GM19467 (cell line): Measurements from ENCODE around the gene TPP1.

Experiments
- ATAC-seq: cut with Tn5 transposase; IDR thresholded peaks from one replicate; pipeline ENCODE4 v1.9.1; 2021; ENCODE audit warnings: mild to moderate bottlenecking, moderate library complexity; ENCODE audit not compliant: unreplicated experiment

The TPP1 gene

DNA sequence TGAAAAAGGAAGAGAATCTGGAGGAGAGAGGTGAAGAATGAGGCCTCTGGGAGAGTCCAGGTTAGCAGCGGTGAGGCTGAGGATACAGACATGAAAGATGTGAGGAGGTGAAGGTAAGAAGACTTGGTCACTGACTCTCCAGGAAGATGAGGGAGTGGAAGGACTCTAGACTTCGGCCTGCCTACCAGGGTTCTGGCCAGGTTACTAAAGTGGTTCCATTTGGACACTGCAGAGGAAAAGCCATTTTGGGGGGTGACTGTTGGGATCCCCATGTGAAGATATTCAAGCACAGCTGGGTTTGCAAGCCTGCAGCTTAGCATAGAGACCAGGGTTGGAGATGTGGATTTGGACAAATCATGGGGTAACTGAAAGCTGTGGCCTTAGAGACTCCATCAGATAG, 28.6 kb upstream of the TPP1 start:
- no peak for ATAC-seq

DNA sequence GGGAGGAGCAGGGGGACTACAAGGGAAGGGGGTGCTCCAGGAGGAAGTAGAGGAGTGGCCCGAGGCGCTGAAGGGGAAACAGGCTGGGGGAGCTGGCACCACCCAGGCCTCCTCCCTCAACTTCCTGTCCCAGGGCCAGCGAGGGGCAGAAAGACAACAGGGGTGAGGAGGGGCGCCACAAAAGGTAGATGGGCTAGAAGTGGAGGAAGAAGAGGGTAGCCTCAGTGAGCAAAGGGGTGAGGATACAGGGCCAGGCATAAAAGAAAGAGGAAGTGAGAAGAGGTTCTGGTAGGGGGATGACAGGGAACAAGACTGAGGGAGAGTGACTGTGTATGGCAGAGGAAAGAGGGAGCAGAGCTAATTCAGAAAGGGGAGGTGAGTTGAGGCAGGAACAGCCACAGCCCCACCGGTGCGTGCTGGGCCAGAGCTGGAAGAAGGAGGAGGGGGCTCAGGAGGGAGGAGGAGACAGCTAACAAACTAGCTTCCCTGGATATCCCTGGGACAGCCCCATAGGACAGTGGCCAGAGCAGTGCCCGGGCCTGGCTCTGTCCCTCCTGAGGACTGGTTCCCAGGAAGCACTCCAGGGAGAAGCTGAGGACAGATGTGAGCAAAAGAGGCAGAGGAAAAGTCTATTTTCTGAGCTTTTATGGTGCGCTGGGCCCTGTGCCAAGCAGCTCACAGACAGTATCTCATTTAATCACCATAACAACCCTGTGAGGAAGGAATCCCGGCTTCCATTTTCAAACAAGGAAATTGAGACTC, 27.9 kb upstream of the TPP1 start:
- peak; percentile 90 for ATAC-seq

- no peak for ATAC-seq
Measured at GRCh38 chr11:6646576-6646917, 27.3 kb upstream of the TPP1 start.

DNA sequence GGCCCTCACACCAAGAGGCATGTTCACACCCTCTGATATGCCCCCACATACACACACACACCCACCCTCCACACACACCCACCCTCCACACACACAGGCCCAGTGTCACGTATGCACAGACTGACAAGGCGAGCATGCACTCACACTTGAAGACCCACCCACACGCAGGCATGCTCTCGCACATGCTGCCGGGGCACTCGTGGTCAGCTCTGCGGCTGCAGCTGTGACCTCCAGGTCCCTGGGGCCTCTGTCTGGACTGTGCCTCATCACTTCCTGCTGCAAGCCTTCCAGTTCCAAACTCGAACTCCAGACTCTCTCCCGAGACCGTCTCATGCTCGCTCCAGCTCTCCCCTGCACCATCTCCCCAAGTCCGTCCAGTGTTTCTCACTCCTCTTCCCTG, 26.8 kb upstream of the TPP1 start:
- no peak for ATAC-seq

DNA sequence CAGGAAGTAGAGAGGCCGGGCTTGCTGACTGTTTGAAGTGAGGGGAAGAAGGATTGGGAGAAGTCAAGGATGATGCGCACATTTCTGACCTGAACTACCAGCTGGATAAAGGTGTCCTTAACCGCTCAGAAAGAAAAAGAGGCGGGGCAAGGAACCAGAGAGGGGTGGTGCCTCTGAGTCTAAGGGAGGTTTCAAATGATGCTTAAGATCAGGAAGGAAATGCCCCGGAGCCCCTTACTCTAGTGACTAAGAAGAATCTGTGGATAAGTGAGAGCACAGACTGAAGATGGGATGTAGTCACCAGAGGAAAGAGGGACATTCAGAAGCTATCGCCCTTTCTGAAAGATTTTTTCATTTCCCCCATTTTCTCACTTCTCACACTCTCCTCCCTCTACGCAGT, 23.7 kb upstream of the TPP1 start:
- ATAC-seq = no peak

- no peak for ATAC-seq
Measured at GRCh38 chr11:6640985-6641701, 21.9 kb upstream of the TPP1 start.

- no peak for ATAC-seq
Measured at GRCh38 chr11:6640036-6640984, 21.1 kb upstream of the TPP1 start.

- no peak for ATAC-seq
Measured at GRCh38 chr11:6638429-6638828, 19.2 kb upstream of the TPP1 start.

GRCh38 chr11:6637871-6638270, 18.6 kb upstream of the TPP1 start:
- no peak for ATAC-seq

DNA sequence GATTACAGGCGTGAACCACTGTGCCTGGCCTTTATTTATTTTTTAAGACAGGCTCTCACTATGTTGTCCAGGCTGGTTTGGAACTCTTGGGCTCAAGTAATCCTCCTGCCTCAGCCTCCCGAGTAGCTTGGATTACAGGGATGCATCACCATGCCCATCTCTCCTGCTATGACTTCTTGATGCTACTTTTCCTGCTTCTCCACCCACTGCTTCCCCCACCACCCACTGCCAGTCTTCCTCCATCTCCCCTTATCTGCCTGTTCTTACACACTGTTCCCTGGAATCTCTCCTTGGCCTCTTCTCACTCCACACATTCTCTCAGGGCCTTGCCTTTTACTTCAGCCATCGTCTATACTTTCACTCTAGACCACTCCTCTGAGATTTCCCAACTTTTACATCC, 17.3 kb upstream of the TPP1 start:
- no peak for ATAC-seq

DNA sequence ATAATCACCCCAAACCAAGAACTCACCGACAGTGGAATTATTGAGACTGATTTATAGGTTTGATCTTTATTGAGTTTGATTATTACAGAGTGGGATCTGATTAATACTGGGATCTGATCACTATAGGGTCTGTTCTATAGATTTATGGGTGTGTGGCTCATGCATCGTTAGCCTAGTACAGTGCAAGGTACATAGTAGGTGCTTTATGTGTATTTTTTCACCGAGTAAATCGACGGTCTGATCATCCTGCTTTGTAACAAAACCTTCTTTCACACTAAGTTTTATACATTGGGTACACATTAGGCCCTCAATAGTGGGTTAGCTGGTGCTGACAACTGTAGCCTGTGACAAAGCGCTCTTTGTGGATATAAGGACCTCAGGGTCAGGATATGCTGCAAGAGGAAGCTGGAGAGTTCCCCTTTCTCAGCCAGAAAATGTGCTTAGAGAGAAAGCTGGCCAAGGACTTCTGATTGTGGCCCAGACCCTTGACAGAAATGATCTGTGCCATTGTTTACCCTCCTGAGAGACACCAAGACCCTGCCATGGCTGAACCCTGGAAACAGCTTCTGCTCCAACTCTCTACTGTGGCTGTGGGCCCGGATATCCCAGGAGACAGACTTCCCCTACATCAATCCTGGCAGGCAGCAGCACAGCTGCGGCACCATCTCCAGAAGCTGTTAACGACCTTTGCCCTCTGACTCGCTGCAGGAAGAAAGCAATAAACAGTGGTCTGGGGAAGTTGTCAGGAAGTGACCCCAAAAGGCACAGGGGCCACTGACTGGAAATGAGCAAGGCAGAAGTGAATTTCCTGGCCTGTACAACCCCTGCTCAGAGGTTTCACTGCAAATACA, 16.1 kb upstream of the TPP1 start:
- ATAC-seq = no peak

DNA sequence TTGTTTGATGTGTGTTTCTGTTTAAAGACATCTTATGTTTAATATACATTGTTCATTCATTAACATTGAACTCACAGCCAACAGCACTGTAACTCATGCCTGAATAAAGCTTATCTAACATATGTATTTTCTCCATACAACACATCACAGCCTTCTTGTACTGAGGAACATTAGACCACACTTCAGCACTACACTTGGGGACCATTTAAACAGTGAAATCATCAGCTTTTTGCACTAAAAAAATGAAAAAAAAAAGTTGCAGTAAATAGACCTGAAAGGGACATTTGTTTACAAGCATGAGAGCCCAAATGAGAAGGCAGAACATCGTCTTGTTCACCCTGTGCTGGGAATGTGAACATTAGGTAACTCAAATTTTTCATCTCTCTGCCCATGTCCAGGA, 15.3 kb upstream of the TPP1 start:
- ATAC-seq = no peak

GRCh38 chr11:6633422-6634408, 14.5 kb upstream of the TPP1 start:
- ATAC-seq = no peak

DNA sequence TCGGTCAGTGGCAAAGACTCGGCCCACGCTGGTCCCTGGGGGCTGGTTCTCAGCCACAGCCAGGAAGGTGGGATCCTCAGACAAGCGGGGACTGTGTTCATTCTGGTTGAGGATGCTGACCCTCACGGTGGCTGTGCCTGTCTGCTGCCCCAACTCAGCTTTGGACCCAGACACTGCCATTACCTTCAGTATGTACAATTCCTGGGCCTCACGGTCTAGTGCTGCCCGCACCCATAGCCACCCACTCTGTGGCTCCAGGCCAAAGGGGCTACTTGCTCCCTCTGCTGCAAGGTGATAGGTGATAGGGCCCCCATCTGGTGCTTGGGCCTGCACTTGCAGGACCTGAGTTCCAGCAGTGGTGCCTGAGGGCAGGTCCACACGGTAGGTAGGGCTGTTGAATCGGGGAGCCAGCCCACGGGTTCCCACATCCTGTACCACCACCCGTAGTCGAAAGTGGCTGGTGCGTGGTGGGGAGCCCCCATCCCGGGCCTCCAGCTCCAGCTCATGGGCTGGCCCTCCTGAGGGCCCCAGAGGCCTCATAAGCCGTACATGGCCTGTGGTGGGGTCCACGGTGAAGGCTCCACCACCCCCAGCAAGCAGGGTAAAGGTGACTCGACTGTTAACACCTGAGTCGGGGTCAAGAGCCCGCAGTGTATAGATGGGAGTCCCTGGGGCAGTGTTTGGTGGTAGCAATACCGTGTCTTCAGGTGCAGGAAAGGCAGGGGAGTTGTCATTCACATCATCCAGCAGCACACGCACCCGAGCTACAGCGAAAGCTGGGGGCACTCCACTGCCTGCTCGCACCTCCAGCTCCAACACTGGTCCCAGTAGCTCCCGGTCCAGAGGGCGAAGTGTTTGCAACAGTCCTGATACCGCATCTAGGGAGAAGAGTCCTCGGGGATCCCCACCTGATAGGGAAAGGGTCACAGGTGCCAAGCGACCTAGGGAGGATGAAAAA, 13.2 kb upstream of the TPP1 start:
- no peak for ATAC-seq

- no peak for ATAC-seq
Measured at GRCh38 chr11:6631361-6631890, 12.2 kb upstream of the TPP1 start.

DNA sequence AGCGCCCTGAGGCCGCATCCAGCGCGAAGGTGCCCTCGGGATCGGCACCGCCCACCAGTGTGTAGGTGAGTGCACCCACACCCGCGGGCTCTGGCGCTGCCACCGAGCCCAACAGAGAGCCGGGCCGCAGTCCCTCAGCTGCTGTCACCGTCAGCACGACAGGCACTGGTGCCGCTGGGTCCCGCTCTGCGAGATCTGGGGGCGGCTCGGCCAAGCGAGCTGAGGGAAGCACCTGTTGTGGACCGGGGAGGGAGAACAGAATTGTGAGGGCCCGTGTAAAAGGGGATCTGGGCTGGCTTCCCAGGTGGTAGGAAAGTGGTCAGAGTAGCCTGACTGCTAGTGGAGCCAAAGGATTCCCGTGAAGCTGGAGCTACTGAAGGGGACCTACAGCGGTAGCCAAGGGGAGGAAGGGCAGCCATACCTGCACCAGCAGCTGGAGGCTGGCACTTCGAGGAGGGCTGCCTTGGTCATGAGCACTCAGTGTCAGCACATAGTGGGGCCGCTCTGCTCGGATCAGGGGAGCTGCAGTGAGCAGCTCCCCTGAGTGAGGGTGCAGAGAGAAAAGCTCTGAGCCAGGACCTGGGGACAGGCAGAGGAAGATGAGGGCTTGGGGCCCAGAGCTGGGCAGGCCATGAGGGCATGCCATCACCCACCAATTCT, 11.5 kb upstream of the TPP1 start:
- no peak for ATAC-seq

DNA sequence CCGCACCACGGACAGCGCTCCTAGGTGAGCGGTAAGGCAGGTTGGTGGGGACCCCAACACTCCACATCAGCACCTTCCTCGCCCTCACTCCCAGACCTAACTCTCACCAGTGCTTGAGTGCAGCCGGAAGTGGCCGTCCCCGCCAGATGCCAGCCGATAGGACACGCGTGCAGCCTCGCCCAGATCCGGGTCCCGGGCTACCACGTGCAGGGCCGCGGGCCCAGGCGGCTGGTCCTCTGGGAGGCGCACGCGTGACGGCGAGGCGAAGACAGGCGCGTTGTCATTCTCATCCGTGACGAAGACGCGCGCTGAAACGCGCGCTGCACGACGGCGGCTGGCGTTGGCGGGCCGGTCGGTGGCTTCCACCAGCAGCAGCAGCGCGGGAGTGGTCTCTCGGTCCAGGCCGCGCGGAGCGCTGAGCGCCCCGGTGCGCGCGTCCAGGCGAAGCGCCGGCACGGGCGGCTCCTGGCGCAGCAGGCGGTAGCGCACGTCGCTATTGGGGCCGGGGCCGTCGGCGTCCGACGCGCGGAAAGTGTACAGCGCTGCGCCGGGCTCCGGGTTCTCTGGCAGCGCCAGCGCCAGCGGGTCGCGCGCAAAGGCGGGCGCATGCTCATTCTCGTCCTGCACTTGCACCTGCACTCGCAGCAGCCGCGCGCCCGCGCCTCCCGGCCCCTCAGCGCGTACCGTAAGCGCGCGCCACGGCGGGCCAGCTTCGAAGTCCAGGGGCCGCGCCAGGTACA, 10.8 kb upstream of the TPP1 start:
- ATAC-seq = no peak
